HepG2 (cell line): ENCODE data around the gene RPS19. TPM values are rescaled to one million over a fixed set of nuclear protein-coding genes. Genes with fewer than 3 reads are reported as not detected.

ENCODE experiments used
- ATAC-seq: fragments of 200-7000 bp; cut with Tn5 transposase; 3 replicates; pipeline ENCODE4 v1.9.1; 2020; ENCODE audit warnings: mild to moderate bottlenecking, moderate library complexity
- BruUV-seq: library from RNA; stranded (reverse); fragments of 400-500 nt; replicated peaks from 2 replicates; lab custom pipeline; 2021; lab: Mats Ljungman, UMichigan
- CTCF ChIA-PET: fragments of 300-600 bp; formaldehyde crosslinking; extraction: SDS; loops from one replicate; lab custom pipeline; 2021; ENCODE audit warnings: low total read pairs, inconsistent platforms, low intra/inter-chr PET ratio; lab: Yijun Ruan, JAX
- POLR2A ChIA-PET: fragments of 350-600 bp; sonication (Branson Sonifier 250); formaldehyde crosslinking; loops from one replicate; lab custom pipeline; 2020; ENCODE audit warnings: antibody characterized with exemption, inconsistent platforms; lab: Yijun Ruan, JAX
- DNase-seq: peaks from one replicate; pipeline ENCODE4 v3.0.0-alpha.2; 2015; ENCODE audit warnings: low spot score
- FAIRE-seq: peaks from 3 replicates; lab custom pipeline; 2011; peaks lifted over from hg19 to GRCh38; lab: Jason Lieb, UNC
- H2AFZ ChIP-seq: one replicate; pipeline ENCODE4 v1.6.1; 2011; ENCODE audit warnings: low read length, inconsistent platforms
- H3K27ac ChIP-seq: fragments of 300-600 bp; 3 replicates; pipeline ENCODE4 v1.8.0; 2011; ENCODE audit warnings: mixed run types, mild to moderate bottlenecking, mixed read lengths, low read length, inconsistent platforms; ENCODE audit not compliant: insufficient read depth; ENCODE audit errors: extremely low read length
- H3K27me3 ChIP-seq, 2 experiments: fragments of 200-600 bp in 1 of 2; 2 replicates in 1 of 2; 3 replicates in 1 of 2; pipeline versions ENCODE4 v1.6.0 to v1.8.0; 2011; ENCODE audit warnings: low read length in 2 of 2, mild to moderate bottlenecking in 2 of 2, moderate library complexity in 2 of 2, inconsistent platforms in 1 of 2; ENCODE audit not compliant: insufficient read depth in 2 of 2, control insufficient read depth in 1 of 2
- H3K36me3 ChIP-seq, 2 experiments: fragments of 200-600 bp in 1 of 2; replicated peaks in 1 of 2; 2 replicates in 1 of 2; 3 replicates in 1 of 2; pipeline versions ENCODE4 v1.5.1 to v1.8.0; 2011; ENCODE audit warnings: low read length in 2 of 2, inconsistent platforms in 1 of 2; ENCODE audit not compliant: insufficient read depth in 2 of 2, control insufficient read depth in 1 of 2
- H3K4me1 ChIP-seq: 2 replicates; pipeline ENCODE4 v1.5.1; 2012; ENCODE audit warnings: low read length, inconsistent platforms; ENCODE audit not compliant: insufficient read depth
- H3K4me2 ChIP-seq: 2 replicates; pipeline ENCODE4 v1.6.0; 2011; ENCODE audit warnings: low read depth, low read length, inconsistent platforms
- H3K4me3 ChIP-seq, 3 experiments: fragments of 200-600 bp in 1 of 3; sonication (generic), shearing (Covaris generic) in 1 of 3; replicated peaks in 1 of 3; 2 replicates each; pipeline ENCODE4 v1.5.1; 2011 to 2016; ENCODE audit warnings: low read length in 3 of 3, inconsistent platforms in 2 of 3, low read depth in 2 of 3, mild to moderate bottlenecking in 2 of 3, control low read depth in 1 of 3, mixed read lengths in 1 of 3; ENCODE audit not compliant: insufficient read depth in 1 of 3
- H3K79me2 ChIP-seq: one replicate; pipeline ENCODE4 v1.6.1; 2011; ENCODE audit warnings: low read length, inconsistent platforms; ENCODE audit not compliant: insufficient read depth
- H3K9ac ChIP-seq: 2 replicates; pipeline ENCODE4 v1.6.0; 2011; ENCODE audit warnings: mild to moderate bottlenecking, low read depth, low read length, inconsistent platforms; ENCODE audit not compliant: insufficient read depth
- H3K9me3 ChIP-seq: 2 replicates; pipeline ENCODE4 v1.5.1; 2012; ENCODE audit warnings: mild to moderate bottlenecking, low read length
- H4K20me1 ChIP-seq: 2 replicates; pipeline ENCODE4 v1.6.0; 2011; ENCODE audit warnings: inconsistent platforms, mild to moderate bottlenecking, low read length, moderate library complexity; ENCODE audit not compliant: insufficient read depth
- ATAD3A ChIP-seq: sonication (generic); formaldehyde crosslinking; IDR thresholded peaks from 2 replicates; pipeline ENCODE4 v1.4.0; 2020; ENCODE audit warnings: missing genetic modification reagents
- ETV5 ChIP-seq: IDR thresholded peaks from 2 replicates; pipeline ENCODE4 v1.6.1; 2018; ENCODE audit warnings: missing biosample characterization, missing genetic modification reagents, inconsistent platforms, borderline replicate concordance
- GABPA ChIP-seq, 2 experiments: IDR thresholded peaks; 2 replicates each; pipeline ENCODE4 v1.6.1; 2011 to 2016; ENCODE audit warnings: low read depth in 2 of 2, low read length in 1 of 2, missing biosample characterization in 1 of 2, missing genetic modification characterization in 1 of 2
- GTF3A ChIP-seq: sonication (generic); formaldehyde crosslinking; conservative IDR thresholded peaks from 2 replicates; pipeline ENCODE4 v1.4.0; 2020; ENCODE audit warnings: mild to moderate bottlenecking, missing genetic modification reagents
- PBX2 ChIP-seq: IDR thresholded peaks from 2 replicates; pipeline ENCODE4 v1.6.1; 2016; ENCODE audit warnings: control low read depth
- REL ChIP-seq: sonication (generic); formaldehyde crosslinking; conservative IDR thresholded peaks from 2 replicates; pipeline ENCODE4 v1.8.0; 2022; ENCODE audit warnings: mild to moderate bottlenecking, missing genetic modification reagents, moderate library complexity
- SP1 ChIP-seq, 2 experiments: fragments of 450-650 bp in 1 of 2; sonication (generic) in 1 of 2; formaldehyde crosslinking in 1 of 2; IDR thresholded peaks; 2 replicates each; pipeline versions ENCODE4 v1.4.0 to v1.6.1; 2016 to 2020; ENCODE audit warnings: missing genetic modification reagents in 1 of 2
- SP2 ChIP-seq: sonication (generic); formaldehyde crosslinking; IDR thresholded peaks from 2 replicates; pipeline ENCODE4 v1.5.1; 2020; ENCODE audit warnings: mild to moderate bottlenecking, missing genetic modification reagents
- XBP1 ChIP-seq: sonication (generic); formaldehyde crosslinking; IDR thresholded peaks from 2 replicates; pipeline ENCODE4 v1.5.0; 2020; ENCODE audit warnings: missing genetic modification reagents
- ZBTB38 ChIP-seq: sonication (generic); formaldehyde crosslinking; IDR thresholded peaks from 2 replicates; pipeline ENCODE4 v1.5.1; 2020; ENCODE audit warnings: mild to moderate bottlenecking, missing genetic modification reagents
- ZNF230 ChIP-seq: sonication (generic); formaldehyde crosslinking; IDR thresholded peaks from 2 replicates; pipeline ENCODE4 v1.4.0; 2020; ENCODE audit warnings: mild to moderate bottlenecking, missing genetic modification reagents
- ZNF878 ChIP-seq: sonication (generic); formaldehyde crosslinking; IDR thresholded peaks from 2 replicates; pipeline ENCODE4 v1.8.1; 2023; ENCODE audit warnings: mild to moderate bottlenecking, missing genetic modification reagents, moderate library complexity
- ZSCAN29 ChIP-seq: sonication (generic); formaldehyde crosslinking; conservative IDR thresholded peaks from 2 replicates; pipeline ENCODE4 v1.4.0; 2020; ENCODE audit warnings: mild to moderate bottlenecking, missing genetic modification reagents
- WGBS: methylation state at CpG from one replicate; pipeline ENCODE4 v1.1.6; 2017; ENCODE audit warnings: low lambda C conversion rate; 5-methylcytosine and 5-hydroxymethylcytosine counted together
- in situ Hi-C: cut with HindIII; loops from 2 replicates; pipeline ENCODE4 v1.10.0; 2017; ENCODE audit warnings: low pct_unique_long_range_greater_than_20kb; ENCODE audit not compliant: extremely low pct_ligation_motif_present
- intact Hi-C: fragments of 100-400 bp; cut with micrococcal nuclease; formaldehyde crosslinking; loops from one replicate; pipeline ENCODE4 v1.10.0; 2022; ENCODE audit not compliant: unreplicated experiment
- polyA plus RNA-seq, 8 experiments: library from polyadenylated mRNA; depleted of rRNA in 3 of 8; stranded (reverse) in 7 of 8; unstranded in 1 of 8; fragments of >200 nt; fragmentation: Illumina TruSeq in 4 of 8; extraction: Trizol in 4 of 8; gene quantifications; 2 replicates each; pipeline versions ENCODE4 v1.2.1 to v1.2.3, GENCODE V29; 2011 to 2016; ENCODE audit warnings: low read depth in 4 of 8, missing spikeins in 1 of 8, mixed read lengths in 1 of 8; ENCODE audit not compliant: insufficient read depth in 1 of 8
- total RNA-seq, 5 experiments: library from RNA; depleted of rRNA; stranded (reverse); fragments of >200 nt; fragmentation: Illumina TruSeq; extraction: Trizol; gene quantifications; 2 replicates each; pipeline ENCODE4 v1.2.3, GENCODE V29; 2016; ENCODE audit warnings: low read depth in 1 of 5
- TF ChIP-seq, protein P1 (sequence below): sonication (generic); formaldehyde crosslinking; conservative IDR thresholded peaks from 2 replicates; pipeline ENCODE4 v1.8.0; 2022; ENCODE audit warnings: missing genetic modification reagents
- TF ChIP-seq, protein P2 (sequence below): sonication (generic); formaldehyde crosslinking; IDR thresholded peaks from 2 replicates; pipeline ENCODE4 v1.4.0; 2020; ENCODE audit warnings: low read depth, mild to moderate bottlenecking, missing genetic modification reagents
- TF ChIP-seq, protein P3 (sequence below): sonication (generic); formaldehyde crosslinking; IDR thresholded peaks from 2 replicates; pipeline ENCODE4 v1.8.0; 2022; ENCODE audit warnings: missing genetic modification reagents, mild to moderate bottlenecking, borderline replicate concordance
- TF ChIP-seq, protein P4 (sequence below): sonication (generic); formaldehyde crosslinking; IDR thresholded peaks from 2 replicates; pipeline ENCODE4 v1.5.0; 2020; ENCODE audit warnings: mild to moderate bottlenecking, missing genetic modification reagents

The RPS19 gene
- total and polyA plus RNA-seq, 2 of the 13 experiments (the other 11 are each of a cell fraction or from before 2014, with no cell fraction given), result 1,983 to 4,758 TPM

GRCh38 chr19:41915021-41915775 is 55.1 kb downstream of the RPS19 start:
- FAIRE-seq, result no peak
- no peak for DNase-seq
- Histone ChIP-seq H3K4me2 (no peak overlapping the region), H3K4me3 (no peak overlapping the region), H3K4me1 (no peaks in the 10 kb centered on the region), H3K27ac (no peak overlapping the region), H3K36me3 (no peaks in the 10 kb centered on the region), H3K9ac (no peak overlapping the region), H3K9me3 (no peaks in the 10 kb centered on the region), H2AFZ (no peak overlapping the region), H3K27me3 (peaks cover 10 to 36% of the 10 kb centered on the region in 2 experiments), H4K20me1 (no peaks in the 10 kb centered on the region), H3K79me2 (no peaks in the 10 kb centered on the region)
- ChIA-PET CTCF (no interaction called here), POLR2A (no interaction called here)
- in situ Hi-C loops (no loop called here), intact Hi-C loops (no loop called here)
- WGBS, result 29% methylated on average over 38 of the region's 38 CpGs
- no peak for TF ChIP-seq SP2 (CRISPR knock-in tag)
- TF ChIP-seq GTF3A (CRISPR knock-in tag), result no peak
- TF ChIP-seq, protein P1, sequence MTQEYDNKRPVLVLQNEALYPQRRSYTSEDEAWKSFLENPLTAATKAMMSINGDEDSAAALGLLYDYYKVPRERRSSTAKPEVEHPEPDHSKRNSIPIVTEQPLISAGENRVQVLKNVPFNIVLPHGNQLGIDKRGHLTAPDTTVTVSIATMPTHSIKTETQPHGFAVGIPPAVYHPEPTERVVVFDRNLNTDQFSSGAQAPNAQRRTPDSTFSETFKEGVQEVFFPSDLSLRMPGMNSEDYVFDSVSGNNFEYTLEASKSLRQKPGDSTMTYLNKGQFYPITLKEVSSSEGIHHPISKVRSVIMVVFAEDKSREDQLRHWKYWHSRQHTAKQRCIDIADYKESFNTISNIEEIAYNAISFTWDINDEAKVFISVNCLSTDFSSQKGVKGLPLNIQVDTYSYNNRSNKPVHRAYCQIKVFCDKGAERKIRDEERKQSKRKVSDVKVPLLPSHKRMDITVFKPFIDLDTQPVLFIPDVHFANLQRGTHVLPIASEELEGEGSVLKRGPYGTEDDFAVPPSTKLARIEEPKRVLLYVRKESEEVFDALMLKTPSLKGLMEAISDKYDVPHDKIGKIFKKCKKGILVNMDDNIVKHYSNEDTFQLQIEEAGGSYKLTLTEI (CRISPR knock-in tag), result no peak
- TF ChIP-seq ZNF878 (CRISPR knock-in tag), result no peak
- no peak for TF ChIP-seq PBX2 (CRISPR knock-in tag)
- TF ChIP-seq, protein P2, sequence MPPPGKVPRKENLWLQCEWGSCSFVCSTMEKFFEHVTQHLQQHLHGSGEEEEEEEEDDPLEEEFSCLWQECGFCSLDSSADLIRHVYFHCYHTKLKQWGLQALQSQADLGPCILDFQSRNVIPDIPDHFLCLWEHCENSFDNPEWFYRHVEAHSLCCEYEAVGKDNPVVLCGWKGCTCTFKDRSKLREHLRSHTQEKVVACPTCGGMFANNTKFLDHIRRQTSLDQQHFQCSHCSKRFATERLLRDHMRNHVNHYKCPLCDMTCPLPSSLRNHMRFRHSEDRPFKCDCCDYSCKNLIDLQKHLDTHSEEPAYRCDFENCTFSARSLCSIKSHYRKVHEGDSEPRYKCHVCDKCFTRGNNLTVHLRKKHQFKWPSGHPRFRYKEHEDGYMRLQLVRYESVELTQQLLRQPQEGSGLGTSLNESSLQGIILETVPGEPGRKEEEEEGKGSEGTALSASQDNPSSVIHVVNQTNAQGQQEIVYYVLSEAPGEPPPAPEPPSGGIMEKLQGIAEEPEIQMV (CRISPR knock-in tag), result no peak
- TF ChIP-seq XBP1 (CRISPR knock-in tag), result no peak
- TF ChIP-seq REL (CRISPR knock-in tag), result no peak
- TF ChIP-seq, protein P3, sequence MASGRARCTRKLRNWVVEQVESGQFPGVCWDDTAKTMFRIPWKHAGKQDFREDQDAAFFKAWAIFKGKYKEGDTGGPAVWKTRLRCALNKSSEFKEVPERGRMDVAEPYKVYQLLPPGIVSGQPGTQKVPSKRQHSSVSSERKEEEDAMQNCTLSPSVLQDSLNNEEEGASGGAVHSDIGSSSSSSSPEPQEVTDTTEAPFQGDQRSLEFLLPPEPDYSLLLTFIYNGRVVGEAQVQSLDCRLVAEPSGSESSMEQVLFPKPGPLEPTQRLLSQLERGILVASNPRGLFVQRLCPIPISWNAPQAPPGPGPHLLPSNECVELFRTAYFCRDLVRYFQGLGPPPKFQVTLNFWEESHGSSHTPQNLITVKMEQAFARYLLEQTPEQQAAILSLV (CRISPR knock-in tag), result no peak
- TF ChIP-seq, protein P4, sequence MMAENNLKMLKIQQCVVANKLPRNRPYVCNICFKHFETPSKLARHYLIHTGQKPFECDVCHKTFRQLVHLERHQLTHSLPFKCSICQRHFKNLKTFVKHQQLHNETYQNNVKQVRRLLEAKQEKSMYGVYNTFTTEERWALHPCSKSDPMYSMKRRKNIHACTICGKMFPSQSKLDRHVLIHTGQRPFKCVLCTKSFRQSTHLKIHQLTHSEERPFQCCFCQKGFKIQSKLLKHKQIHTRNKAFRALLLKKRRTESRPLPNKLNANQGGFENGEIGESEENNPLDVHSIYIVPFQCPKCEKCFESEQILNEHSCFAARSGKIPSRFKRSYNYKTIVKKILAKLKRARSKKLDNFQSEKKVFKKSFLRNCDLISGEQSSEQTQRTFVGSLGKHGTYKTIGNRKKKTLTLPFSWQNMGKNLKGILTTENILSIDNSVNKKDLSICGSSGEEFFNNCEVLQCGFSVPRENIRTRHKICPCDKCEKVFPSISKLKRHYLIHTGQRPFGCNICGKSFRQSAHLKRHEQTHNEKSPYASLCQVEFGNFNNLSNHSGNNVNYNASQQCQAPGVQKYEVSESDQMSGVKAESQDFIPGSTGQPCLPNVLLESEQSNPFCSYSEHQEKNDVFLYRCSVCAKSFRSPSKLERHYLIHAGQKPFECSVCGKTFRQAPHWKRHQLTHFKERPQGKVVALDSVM, result no peak
- no peak for TF ChIP-seq ATAD3A (CRISPR knock-in tag)
- TF ChIP-seq SP1 (IDR thresholded peaks at IDR 0.05), result no peak
- no peak for TF ChIP-seq SP1 (CRISPR knock-in tag; IDR thresholded peaks at IDR 0.05)
- no peak for TF ChIP-seq ZSCAN29 (CRISPR knock-in tag)
- no peak for TF ChIP-seq ZBTB38
- TF ChIP-seq ETV5 (CRISPR knock-in tag), result no peak
- no peak for TF ChIP-seq GABPA (IDR thresholded peaks at IDR 0.05; ENCODE audit: low read depth, low read length)
- TF ChIP-seq GABPA (CRISPR knock-in tag; IDR thresholded peaks at IDR 0.05; ENCODE audit: low read depth), result no peak
- no peak for TF ChIP-seq ZNF230 (CRISPR knock-in tag)
- ATAC-seq, result no peak
- no TSS peak for BruUV-seq
